B cell (primary cell): ENCODE results near the gene LDB3. TPM values are rescaled to one million over a fixed set of nuclear protein-coding genes. Genes with fewer than 3 reads are reported as not detected.

Experiments used
- ATAC-seq: fragments of 200-7000 bp; cut with Tn5 transposase; one replicate; pipeline ENCODE4 v1.10.0; 2021; ENCODE audit warnings: low read depth, mild to moderate bottlenecking, moderate number of reproducible peaks, moderate library complexity
- CTCF ChIA-PET: fragments of 350-600 bp; sonication (Branson Sonifier 250); formaldehyde crosslinking; loops from one replicate; lab custom pipeline; 2021; ENCODE audit warnings: antibody characterized with exemption, inconsistent platforms; lab: Charles Lee
- POLR2A ChIA-PET: fragments of 350-600 bp; sonication (Branson Sonifier 250); formaldehyde crosslinking; loops from one replicate; lab custom pipeline; 2021; ENCODE audit warnings: antibody characterized with exemption; lab: Charles Lee
- DNase-seq: peaks from one replicate; pipeline ENCODE4 v3.0.0; 2013
- H2AFZ ChIP-seq: 2 replicates; pipeline ENCODE4 v1.6.1; 2012; ENCODE audit warnings: mild to moderate bottlenecking, low read depth, low read length; ENCODE audit not compliant: insufficient read depth, poor library complexity, severe bottlenecking
- H3K27ac ChIP-seq, 2 donors: 1 replicate in 1 of 2; 2 replicates in 1 of 2; pipeline ENCODE4 v1.5.1; 2012 to 2013; ENCODE audit warnings: low read length in 2 of 2, mild to moderate bottlenecking in 2 of 2, moderate library complexity in 1 of 2
- H3K27me3 ChIP-seq, 4 experiments: fragments of 200-600 bp in 1 of 4; sonication (generic) in 1 of 4; replicated peaks in 1 of 4; 1 replicate in 2 of 4; 2 replicates in 2 of 4; pipeline versions ENCODE4 v1.6.1 to v1.7.0; 2013 to 2016; ENCODE audit warnings: low read length in 3 of 4, mild to moderate bottlenecking in 2 of 4, mixed read lengths in 1 of 4, moderate library complexity in 1 of 4; ENCODE audit not compliant: insufficient read depth in 4 of 4, control insufficient read depth in 3 of 4; ENCODE audit errors: control extremely low read depth in 1 of 4
- H3K36me3 ChIP-seq, 2 experiments: replicated peaks in 1 of 2; 1 replicate in 1 of 2; 2 replicates in 1 of 2; pipeline versions ENCODE4 v1.6.1 to v1.7.1; 2013; ENCODE audit warnings: low read length in 1 of 2; ENCODE audit not compliant: insufficient read depth in 2 of 2, control insufficient read depth in 1 of 2; ENCODE audit errors: control extremely low read depth in 1 of 2, extremely low read depth in 1 of 2
- H3K4me1 ChIP-seq, 2 donors: fragments of 200-600 bp in 1 of 2; sonication (generic) in 1 of 2; 1 replicate in 1 of 2; 2 replicates in 1 of 2; pipeline versions ENCODE4 v1.5.1 to v1.6.1; 2013 to 2017; ENCODE audit warnings: low read length in 2 of 2; ENCODE audit not compliant: control insufficient read depth in 2 of 2, insufficient read depth in 2 of 2
- H3K4me2 ChIP-seq: replicated peaks from 2 replicates; pipeline ENCODE3; 2012; ENCODE audit warnings: mild to moderate bottlenecking, low read depth, low read length; ENCODE audit not compliant: poor library complexity, severe bottlenecking
- H3K4me3 ChIP-seq, 5 experiments: fragments of 200-600 bp in 1 of 5; sonication (generic) in 1 of 5; 1 replicate in 3 of 5; 2 replicates in 2 of 5; pipeline versions ENCODE4 v1.5.1 to v1.7.0; 2011 to 2016; ENCODE audit warnings: low read length in 4 of 5, mild to moderate bottlenecking in 4 of 5, low read depth in 2 of 5, control low read depth in 1 of 5, moderate library complexity in 1 of 5; ENCODE audit not compliant: insufficient read depth in 1 of 5; ENCODE audit errors: control extremely low read depth in 1 of 5, extremely low read depth in 1 of 5
- H3K79me2 ChIP-seq: fragments of 200-600 bp; sonication (generic); one replicate; pipeline ENCODE4 v1.6.0; 2016; ENCODE audit warnings: low read length; ENCODE audit not compliant: control insufficient read depth, insufficient read depth
- H3K9ac ChIP-seq: fragments of 200-600 bp; sonication (generic); 2 replicates; pipeline ENCODE4 v1.6.1; 2017; ENCODE audit warnings: mild to moderate bottlenecking, low read length, moderate library complexity
- H3K9me3 ChIP-seq, 3 donors: one replicate each; pipeline versions ENCODE4 v1.6.1 to v1.7.1; 2013; ENCODE audit warnings: low read length in 2 of 3; ENCODE audit not compliant: control insufficient read depth in 2 of 3, insufficient read depth in 1 of 3; ENCODE audit errors: control extremely low read depth in 1 of 3
- H4K20me1 ChIP-seq: 2 replicates; pipeline ENCODE4 v1.6.0; 2012; ENCODE audit warnings: mild to moderate bottlenecking, low read length; ENCODE audit not compliant: insufficient read depth, control insufficient read depth, poor library complexity, severe bottlenecking
- H3K27ac Mint-ChIP-seq: one replicate; pipeline ENCODE4 v1.8.0; 2021; ENCODE audit warnings: mixed read lengths
- H3K27me3 Mint-ChIP-seq: one replicate; pipeline ENCODE4 v1.8.0; 2021; ENCODE audit warnings: mixed read lengths
- H3K4me1 Mint-ChIP-seq: one replicate; pipeline ENCODE4 v1.8.0; 2021; ENCODE audit warnings: mixed read lengths
- H3K4me3 Mint-ChIP-seq: one replicate; pipeline ENCODE4 v1.8.0; 2021; ENCODE audit warnings: mixed read lengths
- H3K9me3 Mint-ChIP-seq: one replicate; pipeline ENCODE4 v1.8.0; 2022; ENCODE audit warnings: mixed read lengths; ENCODE audit not compliant: insufficient read depth
- CTCF ChIP-seq: fragments of 200-600 bp; IDR thresholded peaks from one replicate; pipeline ENCODE4 v1.8.0; 2022; ENCODE audit warnings: antibody characterized with exemption, mild to moderate bottlenecking
- EZH2 ChIP-seq: IDR thresholded peaks from 2 replicates; pipeline ENCODE4 v1.6.1; 2012; ENCODE audit warnings: borderline replicate concordance, low read depth, mild to moderate bottlenecking, moderate library complexity, low read length; ENCODE audit not compliant: insufficient read depth, poor library complexity, severe bottlenecking
- WGBS: methylation state at CpG from one replicate; pipeline ENCODE4 v1.1.5; 2013; ENCODE audit warnings: missing lambda C conversion rate; ENCODE audit not compliant: insufficient coverage; 5-methylcytosine and 5-hydroxymethylcytosine counted together
- intact Hi-C: fragments of 100-400 bp; cut with micrococcal nuclease; formaldehyde crosslinking; loops from one replicate; pipeline ENCODE4 v1.10.0; 2022
- polyA plus RNA-seq: library from polyadenylated mRNA; depleted of rRNA; stranded (reverse); fragments of >200 nt; gene quantifications from 2 replicates; pipeline ENCODE4 v1.2.3, GENCODE V29; 2012
- total RNA-seq, 2 donors: library from RNA; stranded (reverse); fragments of 120-200 nt in 1 of 2; gene quantifications; 1 replicate in 1 of 2; 2 replicates in 1 of 2; pipeline versions ENCODE4 v1.2.3 to v1.2.4, GENCODE V29; 2013 to 2022

The LDB3 gene
- total and polyA plus RNA-seq, 2 donors (not counting 1 experiment from before 2014, with no cell fraction given), result 0.01 to 0.07 TPM

- Histone ChIP-seq H3K36me3 (no peaks in the 10 kb centered on the region), H2AFZ (no peak overlapping the region), H3K27ac (no peak overlapping the region), H3K4me3 (no peak overlapping the region), H4K20me1 (no peaks in the 10 kb centered on the region), H3K79me2 (no peaks in the 10 kb centered on the region), H3K4me2 (no peak overlapping the region), H3K9ac (no peak overlapping the region), H3K9me3 (no peaks in the 10 kb centered on the region), H3K4me1 (peaks cover 0 to 5% of the 10 kb centered on the region in 2 donors), H3K27me3 (no peaks in the 10 kb centered on the region)
- ChIA-PET CTCF (no interaction called here), POLR2A (no interaction called here)
- Mint-ChIP-seq H3K9me3 (no peaks in the 10 kb centered on the region), H3K4me1 (peaks cover 6% of the 10 kb centered on the region), H3K27ac (no peak overlapping the region), H3K27me3 (no peaks in the 10 kb centered on the region), H3K4me3 (no peak overlapping the region)
- no peak for ATAC-seq
- DNase-seq, result no peak
- intact Hi-C loops, result no loop called here
- TF ChIP-seq EZH2, result no peak
- no peak for TF ChIP-seq CTCF
- WGBS, result 91% methylated on average over 12 of the region's 12 CpGs
Measured at GRCh38 chr10:86665868-86666267, 2.4 kb upstream of the LDB3 start.

GRCh38 chr10:86666538-86666937 lies 1.8 kb upstream of the LDB3 start:
- DNase-seq, result no peak
- CTCF ChIA-PET, result interaction anchor here (0.6 kb wide), 1 partner anchor 272 kb away, joined by 4 read pairs; no protein-coding TSS in a partner anchor
- Histone ChIP-seq H3K36me3 (no peaks in the 10 kb centered on the region), H3K79me2 (no peaks in the 10 kb centered on the region), H2AFZ (no peak overlapping the region), H3K4me3 (no peak overlapping the region), H3K4me2 (no peak overlapping the region), H3K27me3 (no peaks in the 10 kb centered on the region), H4K20me1 (no peaks in the 10 kb centered on the region), H3K9ac (no peak overlapping the region), H3K9me3 (no peaks in the 10 kb centered on the region), H3K27ac (no peak overlapping the region), H3K4me1 (peaks cover 0 to 5% of the 10 kb centered on the region in 2 donors)
- H3K27ac Mint-ChIP-seq, result no peak overlapping the region
- intact Hi-C loops, result no loop called here
- POLR2A ChIA-PET, result no interaction called here
- no peak for ATAC-seq
- no peaks in the 10 kb centered on the region for H3K27me3 Mint-ChIP-seq
- peaks cover 6% of the 10 kb centered on the region for H3K4me1 Mint-ChIP-seq
- no peaks in the 10 kb centered on the region for H3K9me3 Mint-ChIP-seq
- TF ChIP-seq EZH2 (no peak), CTCF (no peak)
- H3K4me3 Mint-ChIP-seq, result no peak overlapping the region
- WGBS, result 93% methylated on average over 7 of the region's 7 CpGs
